ENCODE measurements around the gene RPS6KA3.
"Not testable (repeated sequence)": the region's sequence is repeated elsewhere in the genome, so short reads cannot be mapped to it uniquely, and the experiment has no call there.

RPS6KA3 gene

GRCh38 chrX:20173313-20173712 is 93.4 kb downstream of the RPS6KA3 start:
- no peaks in the 10 kb centered on the region for H3K79me1 ChIP-seq (ENCODE audit: low read length)
- H3K36me3 ChIP-seq (ENCODE audit: control insufficient read depth, insufficient read depth, low read length) = no peaks in the 10 kb centered on the region

GRCh38 chrX:20171887-20172286 is 94.8 kb downstream of the RPS6KA3 start:
- no peak for DNase-seq
- Histone ChIP-seq H3K4me1 (ENCODE audit: control insufficient read depth, low read depth, low read length) (no peaks in the 10 kb centered on the region), H4K8ac (ENCODE audit: low read depth, low read length) (no peak overlapping the region), H3K27ac (ENCODE audit: low read depth, low read length) (no peak overlapping the region), H3K18ac (ENCODE audit: low read length) (no peak overlapping the region), H3K23ac (ENCODE audit: low read length) (no peak overlapping the region), H2BK5ac (ENCODE audit: low read length) (no peak overlapping the region), H2AK5ac (ENCODE audit: low read length) (no peak overlapping the region), H3K56ac (ENCODE audit: low read length) (no peak overlapping the region), H3K36me3 (ENCODE audit: control insufficient read depth, insufficient read depth, low read length) (no peaks in the 10 kb centered on the region), H2BK15ac (replicated peaks; ENCODE audit: low read depth) (no peak overlapping the region), H3K79me2 (ENCODE audit: control insufficient read depth, insufficient read depth, low read length) (no peaks in the 10 kb centered on the region), H3K27me3 (ENCODE audit: insufficient read depth, low read length, poor library complexity) (no peaks in the 10 kb centered on the region), H3K79me1 (ENCODE audit: low read length) (no peaks in the 10 kb centered on the region), H3K4ac (ENCODE audit: low read depth, low read length) (no peak overlapping the region), H3K4me3 (ENCODE audit: low read length) (no peak overlapping the region), H4K5ac (ENCODE audit: low read length) (no peak overlapping the region), H2BK120ac (ENCODE audit: low read depth, low read length) (no peak overlapping the region), H3K9ac (ENCODE audit: low read length) (no peak overlapping the region), H3K4me2 (ENCODE audit: low read length) (no peak overlapping the region)
- no CpG with 5 or more reads among the region's 3 CpGs for WGBS (ENCODE audit: extremely low coverage, insufficient coverage, low lambda C conversion rate)

More at GRCh38 chrX:20173313-20173712, 93.4 kb downstream of the RPS6KA3 start:
- Histone ChIP-seq H3K79me2 (ENCODE audit: control insufficient read depth, insufficient read depth, low read length) (no peaks in the 10 kb centered on the region), H2BK120ac (ENCODE audit: low read depth, low read length) (no peak overlapping the region), H3K18ac (ENCODE audit: low read length) (no peak overlapping the region), H3K27ac (ENCODE audit: low read depth, low read length) (no peak overlapping the region), H3K4me2 (ENCODE audit: low read length) (no peak overlapping the region), H4K5ac (ENCODE audit: low read length) (no peak overlapping the region), H2AK5ac (ENCODE audit: low read length) (no peak overlapping the region), H3K4ac (ENCODE audit: low read depth, low read length) (no peak overlapping the region), H3K56ac (ENCODE audit: low read length) (no peak overlapping the region), H2BK15ac (replicated peaks; ENCODE audit: low read depth) (no peak overlapping the region), H3K4me1 (ENCODE audit: control insufficient read depth, low read depth, low read length) (no peaks in the 10 kb centered on the region), H3K27me3 (ENCODE audit: insufficient read depth, low read length, poor library complexity) (no peaks in the 10 kb centered on the region), H3K4me3 (ENCODE audit: low read length) (no peak overlapping the region), H3K9ac (ENCODE audit: low read length) (no peak overlapping the region), H4K8ac (ENCODE audit: low read depth, low read length) (no peak overlapping the region), H3K23ac (ENCODE audit: low read length) (no peak overlapping the region), H2BK5ac (ENCODE audit: low read length) (no peak overlapping the region)
- no CpG with 5 or more reads among the region's 2 CpGs for WGBS (ENCODE audit: extremely low coverage, insufficient coverage, low lambda C conversion rate)
- no peak for DNase-seq

- H3K56ac ChIP-seq (ENCODE audit: low read length); H3K27ac ChIP-seq (ENCODE audit: low read depth, low read length); H3K4me1 ChIP-seq (ENCODE audit: control insufficient read depth, low read depth, low read length); H3K4ac ChIP-seq (ENCODE audit: low read depth, low read length); H2BK15ac ChIP-seq (replicated peaks; ENCODE audit: low read depth); H4K8ac ChIP-seq (ENCODE audit: low read depth, low read length); H3K79me2 ChIP-seq (ENCODE audit: control insufficient read depth, insufficient read depth, low read length); H4K5ac ChIP-seq (ENCODE audit: low read length); H3K23ac ChIP-seq (ENCODE audit: low read length); H3K27me3 ChIP-seq (ENCODE audit: insufficient read depth, low read length, poor library complexity); H3K18ac ChIP-seq (ENCODE audit: low read length); DNase-seq; H3K79me1 ChIP-seq (ENCODE audit: low read length); H3K9ac ChIP-seq (ENCODE audit: low read length); H3K4me2 ChIP-seq (ENCODE audit: low read length); H2AK5ac ChIP-seq (ENCODE audit: low read length); H2BK120ac ChIP-seq (ENCODE audit: low read depth, low read length); H3K4me3 ChIP-seq (ENCODE audit: low read length); H3K36me3 ChIP-seq (ENCODE audit: control insufficient read depth, insufficient read depth, low read length); H2BK5ac ChIP-seq (ENCODE audit: low read length): not testable (repeated sequence)
Observed at GRCh38 chrX:20162516-20162915, 104.2 kb downstream of the RPS6KA3 start.

GRCh38 chrX:20159797-20160385 is 106.8 kb downstream of the RPS6KA3 start:
- Histone ChIP-seq H3K23ac (ENCODE audit: low read length) (no peak overlapping the region), H3K27me3 (ENCODE audit: insufficient read depth, low read length, poor library complexity) (no peaks in the 10 kb centered on the region), H2BK15ac (replicated peaks; ENCODE audit: low read depth) (no peak overlapping the region), H3K27ac (ENCODE audit: low read depth, low read length) (no peak overlapping the region), H2AK5ac (ENCODE audit: low read length) (no peak overlapping the region), H3K4me3 (ENCODE audit: low read length) (no peak overlapping the region), H4K5ac (ENCODE audit: low read length) (no peak overlapping the region), H3K18ac (ENCODE audit: low read length) (no peak overlapping the region), H2BK120ac (ENCODE audit: low read depth, low read length) (no peak overlapping the region), H2BK5ac (ENCODE audit: low read length) (no peak overlapping the region), H4K8ac (ENCODE audit: low read depth, low read length) (no peak overlapping the region), H3K9ac (ENCODE audit: low read length) (no peak overlapping the region), H3K79me2 (ENCODE audit: control insufficient read depth, insufficient read depth, low read length) (no peaks in the 10 kb centered on the region), H3K79me1 (ENCODE audit: low read length) (no peaks in the 10 kb centered on the region), H3K4ac (ENCODE audit: low read depth, low read length) (no peak overlapping the region), H3K4me1 (ENCODE audit: control insufficient read depth, low read depth, low read length) (no peaks in the 10 kb centered on the region), H3K4me2 (ENCODE audit: low read length) (no peak overlapping the region), H3K56ac (ENCODE audit: low read length) (no peak overlapping the region), H3K36me3 (ENCODE audit: control insufficient read depth, insufficient read depth, low read length) (no peaks in the 10 kb centered on the region)
- WGBS (ENCODE audit: extremely low coverage, insufficient coverage, low lambda C conversion rate) = no CpG with 5 or more reads among the region's 4 CpGs
- DNase-seq = no peak

GRCh38 chrX:20151689-20152088 is 115.0 kb downstream of the RPS6KA3 start:
- Histone ChIP-seq H3K18ac (ENCODE audit: low read length) (no peak overlapping the region), H3K4me2 (ENCODE audit: low read length) (no peak overlapping the region), H2BK120ac (ENCODE audit: low read depth, low read length) (no peak overlapping the region), H3K27me3 (ENCODE audit: insufficient read depth, low read length, poor library complexity) (no peaks in the 10 kb centered on the region), H3K79me1 (ENCODE audit: low read length) (no peaks in the 10 kb centered on the region), H2BK15ac (replicated peaks; ENCODE audit: low read depth) (no peak overlapping the region), H3K36me3 (ENCODE audit: control insufficient read depth, insufficient read depth, low read length) (no peaks in the 10 kb centered on the region), H4K8ac (ENCODE audit: low read depth, low read length) (no peak overlapping the region), H3K23ac (ENCODE audit: low read length) (no peak overlapping the region), H3K79me2 (ENCODE audit: control insufficient read depth, insufficient read depth, low read length) (no peaks in the 10 kb centered on the region), H2AK5ac (ENCODE audit: low read length) (no peak overlapping the region), H3K56ac (ENCODE audit: low read length) (no peak overlapping the region), H4K5ac (ENCODE audit: low read length) (no peak overlapping the region), H3K4ac (ENCODE audit: low read depth, low read length) (no peak overlapping the region), H2BK5ac (ENCODE audit: low read length) (no peak overlapping the region), H3K9ac (ENCODE audit: low read length) (no peak overlapping the region), H3K27ac (ENCODE audit: low read depth, low read length) (no peak overlapping the region), H3K4me3 (ENCODE audit: low read length) (no peak overlapping the region), H3K4me1 (ENCODE audit: control insufficient read depth, low read depth, low read length) (no peaks in the 10 kb centered on the region)
- no CpG with 5 or more reads among the region's 3 CpGs for WGBS (ENCODE audit: extremely low coverage, insufficient coverage, low lambda C conversion rate)
- DNase-seq = no peak

GRCh38 chrX:20149326-20149725 is 117.4 kb downstream of the RPS6KA3 start:
- no CpG with 5 or more reads among the region's 2 CpGs for WGBS (ENCODE audit: extremely low coverage, insufficient coverage, low lambda C conversion rate)
- no peak overlapping the region for H4K5ac ChIP-seq (ENCODE audit: low read length)

More at GRCh38 chrX:20149326-20149725, 117.4 kb downstream of the RPS6KA3 start:
- Histone ChIP-seq H3K36me3 (ENCODE audit: control insufficient read depth, insufficient read depth, low read length) (no peaks in the 10 kb centered on the region), H3K56ac (ENCODE audit: low read length) (no peak overlapping the region), H2BK120ac (ENCODE audit: low read depth, low read length) (no peak overlapping the region), H2BK15ac (replicated peaks; ENCODE audit: low read depth) (no peak overlapping the region), H2AK5ac (ENCODE audit: low read length) (no peak overlapping the region), H3K4me2 (ENCODE audit: low read length) (no peak overlapping the region), H3K23ac (ENCODE audit: low read length) (no peak overlapping the region), H3K9ac (ENCODE audit: low read length) (no peak overlapping the region), H2BK5ac (ENCODE audit: low read length) (no peak overlapping the region), H3K4me1 (ENCODE audit: control insufficient read depth, low read depth, low read length) (no peaks in the 10 kb centered on the region), H3K79me2 (ENCODE audit: control insufficient read depth, insufficient read depth, low read length) (no peaks in the 10 kb centered on the region), H3K27me3 (ENCODE audit: insufficient read depth, low read length, poor library complexity) (no peaks in the 10 kb centered on the region), H3K79me1 (ENCODE audit: low read length) (no peaks in the 10 kb centered on the region), H3K27ac (ENCODE audit: low read depth, low read length) (no peak overlapping the region), H3K18ac (ENCODE audit: low read length) (no peak overlapping the region), H4K8ac (ENCODE audit: low read depth, low read length) (no peak overlapping the region), H3K4me3 (ENCODE audit: low read length) (no peak overlapping the region), H3K4ac (ENCODE audit: low read depth, low read length) (no peak overlapping the region)
- no peak for DNase-seq

Measured in mesendoderm (in vitro differentiated cells).